Activated CD8-positive, alpha-beta T cell treated with anti-CD3 and anti-CD28 coated beads for 36 hours (primary cell): ENCODE data around the gene ZFR. TPM values are rescaled to one million over a fixed set of nuclear protein-coding genes. Genes with fewer than 3 reads are reported as not detected.

Experiments used
- ATAC-seq: fragments of 200-7000 bp; cut with Tn5 transposase; one replicate; pipeline ENCODE4 v1.10.0; 2021; ENCODE audit warnings: mild to moderate bottlenecking, moderate library complexity
- CTCF ChIA-PET: fragments of 350-600 bp; sonication (Branson Sonifier 250); formaldehyde crosslinking; loops from one replicate; lab custom pipeline; 2021; ENCODE audit warnings: antibody characterized with exemption; lab: Charles Lee
- POLR2A ChIA-PET: fragments of 350-600 bp; sonication (Branson Sonifier 250); formaldehyde crosslinking; loops from one replicate; lab custom pipeline; 2021; ENCODE audit warnings: antibody characterized with exemption; lab: Charles Lee
- DNase-seq: peaks from one replicate; pipeline ENCODE4 v3.0.0-alpha.2; 2020
- H3K27ac Mint-ChIP-seq: one replicate; pipeline ENCODE4 v1.8.0; 2021; ENCODE audit warnings: mild to moderate bottlenecking, mixed read lengths
- H3K27me3 Mint-ChIP-seq: one replicate; pipeline ENCODE4 v1.8.0; 2021; ENCODE audit warnings: mixed read lengths
- H3K36me3 Mint-ChIP-seq: one replicate; pipeline ENCODE4 v1.8.0; 2021; ENCODE audit warnings: low read depth, mixed read lengths
- H3K4me1 Mint-ChIP-seq: one replicate; pipeline ENCODE4 v1.8.0; 2021; ENCODE audit warnings: low read depth, mixed read lengths
- H3K4me3 Mint-ChIP-seq: one replicate; pipeline ENCODE4 v1.8.0; 2021; ENCODE audit warnings: mild to moderate bottlenecking, moderate library complexity, mixed read lengths
- H3K9me3 Mint-ChIP-seq: one replicate; pipeline ENCODE4 v1.8.0; 2021; ENCODE audit warnings: mixed read lengths
- CTCF ChIP-seq: fragments of 200-600 bp; IDR thresholded peaks from one replicate; pipeline ENCODE4 v1.8.0; 2022; ENCODE audit warnings: antibody characterized with exemption, mild to moderate bottlenecking
- intact Hi-C: fragments of 100-400 bp; cut with micrococcal nuclease; formaldehyde crosslinking; loops from one replicate; pipeline ENCODE4 v1.10.0; 2022
- total RNA-seq, 2 experiments: library from RNA; stranded (reverse); gene quantifications; one replicate each; pipeline ENCODE4 v1.2.3, GENCODE V29; 2021

ZFR gene
- total RNA-seq, 2 experiments from 2014 or later = 56.8 to 59.2 TPM

- no peaks in the 10 kb centered on the region for H3K27me3 Mint-ChIP-seq
- ATAC-seq (no peak), DNase-seq (no peak)
- no peaks in the 10 kb centered on the region for H3K9me3 Mint-ChIP-seq
- ChIA-PET POLR2A (no interaction called here), CTCF (interaction anchor here (5.2 to 5.8 kb wide), 2 partner anchors 102 to 126 kb away, joined by 69 to 182 read pairs; no protein-coding TSS in a partner anchor)
- no peak overlapping the region for H3K4me3 Mint-ChIP-seq
- no peak for TF ChIP-seq CTCF
- H3K27ac Mint-ChIP-seq = no peak overlapping the region
- no peaks in the 10 kb centered on the region for H3K36me3 Mint-ChIP-seq
- intact Hi-C loops = no loop called here
- no peaks in the 10 kb centered on the region for H3K4me1 Mint-ChIP-seq
Observed at GRCh38 chr5:32487008-32487407, 42.5 kb upstream of the ZFR start.

- no peak for TF ChIP-seq CTCF
- DNase-seq (no peak), ATAC-seq (no peak)
- Mint-ChIP-seq H3K4me3 (no peak overlapping the region), H3K36me3 (no peaks in the 10 kb centered on the region), H3K4me1 (no peaks in the 10 kb centered on the region), H3K9me3 (no peaks in the 10 kb centered on the region), H3K27me3 (no peaks in the 10 kb centered on the region), H3K27ac (no peak overlapping the region)
- ChIA-PET POLR2A (no interaction called here), CTCF (interaction anchor here (0.7 to 4.6 kb wide), 2 partner anchors 8 to 108 kb away, joined by 4 to 26 read pairs; no protein-coding TSS in a partner anchor)
- intact Hi-C loops = no loop called here
Observed at GRCh38 chr5:32482193-32482592, 37.7 kb upstream of the ZFR start.

GRCh38 chr5:32479096-32479495 is 34.6 kb upstream of the ZFR start:
- DNase-seq (no peak), ATAC-seq (no peak)
- no peaks in the 10 kb centered on the region for H3K36me3 Mint-ChIP-seq
- no peaks in the 10 kb centered on the region for H3K9me3 Mint-ChIP-seq
- intact Hi-C loops = no loop called here
- H3K4me3 Mint-ChIP-seq = no peak overlapping the region
- ChIA-PET POLR2A (no interaction called here), CTCF (interaction anchor here (1.3 to 2.6 kb wide), 2 partner anchors 12 to 111 kb away, joined by 3 to 8 read pairs; no protein-coding TSS in a partner anchor)
- no peaks in the 10 kb centered on the region for H3K4me1 Mint-ChIP-seq
- TF ChIP-seq CTCF = no peak
- no peak overlapping the region for H3K27ac Mint-ChIP-seq
- no peaks in the 10 kb centered on the region for H3K27me3 Mint-ChIP-seq

GRCh38 chr5:32476891-32477290 is 32.4 kb upstream of the ZFR start:
- Mint-ChIP-seq H3K27me3 (no peaks in the 10 kb centered on the region), H3K9me3 (no peaks in the 10 kb centered on the region), H3K4me3 (no peak overlapping the region), H3K36me3 (no peaks in the 10 kb centered on the region), H3K27ac (no peak overlapping the region), H3K4me1 (no peaks in the 10 kb centered on the region)
- DNase-seq = no peak
- POLR2A ChIA-PET = no interaction called here
- TF ChIP-seq CTCF = no peak
- intact Hi-C loops = no loop called here
- no peak for ATAC-seq
- CTCF ChIA-PET = interaction anchor here (1.2 kb wide), 1 partner anchor 112 kb away, joined by 4 read pairs; no protein-coding TSS in a partner anchor

GRCh38 chr5:32475334-32476097 is 31.0 kb upstream of the ZFR start:
- H3K27me3 Mint-ChIP-seq = no peaks in the 10 kb centered on the region
- no peaks in the 10 kb centered on the region for H3K36me3 Mint-ChIP-seq
- ChIA-PET CTCF (interaction anchor here (1.9 to 5.1 kb wide), 2 partner anchors 14 to 114 kb away, joined by 8 to 23 read pairs; no protein-coding TSS in a partner anchor), POLR2A (no interaction called here)
- DNase-seq (no peak), ATAC-seq (no peak)
- H3K27ac Mint-ChIP-seq = no peak overlapping the region
- no peak overlapping the region for H3K4me3 Mint-ChIP-seq
- intact Hi-C loops = no loop called here
- TF ChIP-seq CTCF = no peak
- no peaks in the 10 kb centered on the region for H3K4me1 Mint-ChIP-seq
- H3K9me3 Mint-ChIP-seq = no peaks in the 10 kb centered on the region
